DOHH2 (cell line): ENCODE measurements around the gene HTATSF1.

Experiments
- H3F3A ChIP-seq: fragments of 200-600 bp; sonication (generic), shearing (Covaris generic); 2 replicates; pipeline ENCODE4 v1.6.0; 2016; ENCODE audit warnings: antibody characterized with exemption, mild to moderate bottlenecking; ENCODE audit not compliant: control insufficient read depth, insufficient read depth
- H3K27ac ChIP-seq: fragments of 200-600 bp; sonication (generic); 2 replicates; pipeline ENCODE4 v1.5.1; 2014; ENCODE audit warnings: low read depth, mild to moderate bottlenecking, low read length, moderate library complexity
- H3K27me3 ChIP-seq: fragments of 200-600 bp; sonication (generic); 2 replicates; pipeline ENCODE4 v1.6.1; 2014; ENCODE audit warnings: mild to moderate bottlenecking, low read length, mixed read lengths; ENCODE audit not compliant: control insufficient read depth
- H3K36me3 ChIP-seq: fragments of 200-600 bp; sonication (generic); 2 replicates; pipeline ENCODE4 v1.6.1; 2014; ENCODE audit warnings: mild to moderate bottlenecking, low read length, moderate library complexity, mixed read lengths; ENCODE audit not compliant: control insufficient read depth
- H3K4me1 ChIP-seq: fragments of 200-600 bp; sonication (generic); 2 replicates; pipeline ENCODE4 v1.6.1; 2014; ENCODE audit warnings: mild to moderate bottlenecking, low read length, mixed read lengths; ENCODE audit not compliant: control insufficient read depth
- H3K4me2 ChIP-seq: fragments of 200-600 bp; sonication (generic); 2 replicates; pipeline ENCODE4 v1.6.0; 2014; ENCODE audit warnings: mild to moderate bottlenecking, low read length, moderate library complexity
- H3K4me3 ChIP-seq: fragments of 200-600 bp; sonication (generic); 2 replicates; pipeline ENCODE4 v1.5.1; 2014; ENCODE audit warnings: mild to moderate bottlenecking, low read length, mixed read lengths
- H3K79me2 ChIP-seq: fragments of 200-600 bp; sonication (generic); 2 replicates; pipeline ENCODE4 v1.6.1; 2014; ENCODE audit warnings: mild to moderate bottlenecking, low read length, mixed read lengths; ENCODE audit not compliant: control insufficient read depth
- H3K9me2 ChIP-seq: fragments of 200-600 bp; sonication (generic); replicated peaks from 2 replicates; pipeline ENCODE4 v1.6.1; 2014; ENCODE audit warnings: mild to moderate bottlenecking, low read length, mixed read lengths; ENCODE audit not compliant: control insufficient read depth
- H3K9me3 ChIP-seq: fragments of 200-600 bp; sonication (generic); 2 replicates; pipeline ENCODE4 v1.6.1; 2014; ENCODE audit warnings: antibody characterized with exemption, low read length, mixed read lengths; ENCODE audit not compliant: control insufficient read depth, insufficient read depth
- H4K20me1 ChIP-seq: fragments of 200-600 bp; sonication (generic); 2 replicates; pipeline ENCODE4 v1.6.0; 2014; ENCODE audit warnings: low read depth, mild to moderate bottlenecking, antibody characterized with exemption, low read length, moderate library complexity; ENCODE audit not compliant: control insufficient read depth, insufficient read depth
- CTCF ChIP-seq: fragments of 200-600 bp; sonication (generic); IDR thresholded peaks from one replicate; pipeline ENCODE4 v1.5.1; 2014; ENCODE audit warnings: antibody characterized with exemption, mild to moderate bottlenecking, low read depth, low read length; ENCODE audit not compliant: poor library complexity, severe bottlenecking
- EZH2phosphoT487 ChIP-seq: fragments of 200-600 bp; sonication (generic); IDR thresholded peaks from 2 replicates; pipeline ENCODE4 v1.6.1; 2017; ENCODE audit warnings: borderline replicate concordance, mild to moderate bottlenecking, antibody characterized with exemption, low read length, moderate library complexity, mixed read lengths

The HTATSF1 gene

GRCh38 chrX:136497556-136498052 is at the start of gene HTATSF1:
Gene HTATSF1 (plus strand): TSS chrX:136497592. CDS start chrX:136497685, 93 bp downstream.
- no peaks in the 10 kb centered on the region for H4K20me1 ChIP-seq
- H3K9me3 ChIP-seq = no peaks in the 10 kb centered on the region
- H3K4me3 ChIP-seq = peak within 1 kb of the TSS; percentile 95
- no peaks in the 10 kb centered on the region for H3K9me2 ChIP-seq
- peak within 1 kb of the TSS; percentile 85 for H3K4me2 ChIP-seq
- H3K27ac ChIP-seq = peak within 1 kb of the TSS; percentile 89
- TF ChIP-seq EZH2phosphoT487 = no peak
- peaks cover 25% of the 10 kb centered on the region for H3K79me2 ChIP-seq
- peaks cover 22% of the 10 kb centered on the region for H3K4me1 ChIP-seq
- H3K27me3 ChIP-seq = no peaks in the 10 kb centered on the region
- peaks cover 6% of the 10 kb centered on the region for H3F3A ChIP-seq
- H3K36me3 ChIP-seq = peaks cover 29% of the 10 kb centered on the region

- no peaks in the 10 kb centered on the region for H3K4me1 ChIP-seq
- no peaks in the 10 kb centered on the region for H3F3A ChIP-seq
- TF ChIP-seq CTCF (no peak), EZH2phosphoT487 (no peak)
- H3K4me3 ChIP-seq = no peak overlapping the region
- no peaks in the 10 kb centered on the region for H4K20me1 ChIP-seq
- H3K79me2 ChIP-seq = no peaks in the 10 kb centered on the region
- H3K9me3 ChIP-seq = no peaks in the 10 kb centered on the region
- no peaks in the 10 kb centered on the region for H3K36me3 ChIP-seq
- H3K4me2 ChIP-seq = no peak overlapping the region
- H3K27me3 ChIP-seq = no peaks in the 10 kb centered on the region
- H3K27ac ChIP-seq = no peak overlapping the region
- no peaks in the 10 kb centered on the region for H3K9me2 ChIP-seq
Measured at GRCh38 chrX:136447968-136448367, 49.4 kb upstream of the HTATSF1 start.

GRCh38 chrX:136450050-136450830 is 47.2 kb upstream of the HTATSF1 start:
- Histone ChIP-seq H3K4me2 (no peak overlapping the region), H3K9me2 (no peaks in the 10 kb centered on the region), H4K20me1 (no peaks in the 10 kb centered on the region), H3F3A (no peaks in the 10 kb centered on the region), H3K27ac (no peak overlapping the region), H3K27me3 (no peaks in the 10 kb centered on the region), H3K36me3 (no peaks in the 10 kb centered on the region), H3K9me3 (no peaks in the 10 kb centered on the region), H3K4me1 (no peaks in the 10 kb centered on the region), H3K4me3 (no peak overlapping the region), H3K79me2 (no peaks in the 10 kb centered on the region)
- TF ChIP-seq CTCF (no peak), EZH2phosphoT487 (no peak)

- Histone ChIP-seq H3K4me3 (no peak overlapping the region), H3K27me3 (no peaks in the 10 kb centered on the region), H3K79me2 (no peaks in the 10 kb centered on the region), H3K36me3 (no peaks in the 10 kb centered on the region), H3K9me3 (no peaks in the 10 kb centered on the region), H4K20me1 (no peaks in the 10 kb centered on the region), H3K4me2 (no peak overlapping the region), H3K9me2 (no peaks in the 10 kb centered on the region), H3K4me1 (no peaks in the 10 kb centered on the region), H3F3A (no peaks in the 10 kb centered on the region), H3K27ac (no peak overlapping the region)
- TF ChIP-seq EZH2phosphoT487 (no peak), CTCF (no peak)
Measured at GRCh38 chrX:136452614-136453013, 44.8 kb upstream of the HTATSF1 start.
